ENCODE results near the gene RSU1.

RSU1 gene

GRCh38 chr10:16612981-16613355 is 204.3 kb downstream of the RSU1 start:
- WGBS (ENCODE audit: insufficient coverage, insufficient read length): no CpG with 5 or more reads among the region's 2 CpGs
- Histone ChIP-seq H3K36me3 (ENCODE audit: control insufficient read depth, insufficient read depth, low read length) (no peaks in the 10 kb centered on the region), H3K4me1 (ENCODE audit: control insufficient read depth, insufficient read depth, low read length) (no peaks in the 10 kb centered on the region), H3K27me3 (ENCODE audit: control insufficient read depth, insufficient read depth, low read length) (no peaks in the 10 kb centered on the region), H3K4me3 (ENCODE audit: low read length) (no peak overlapping the region), H3K27ac (ENCODE audit: low read length) (no peak overlapping the region), H3K9me3 (ENCODE audit: control insufficient read depth, insufficient read depth, low read length) (no peaks in the 10 kb centered on the region)
- DNase-seq (ENCODE audit: low read depth, low spot score): no peak

GRCh38 chr10:16612115-16612980 is 204.9 kb downstream of the RSU1 start:
- peak; percentile 45 for DNase-seq (ENCODE audit: low read depth, low spot score)
- no peaks in the 10 kb centered on the region for H3K27me3 ChIP-seq (ENCODE audit: control insufficient read depth, insufficient read depth, low read length)

GRCh38 chr10:16611037-16611436 is 206.2 kb downstream of the RSU1 start:
- no CpG with 5 or more reads among the region's 7 CpGs for WGBS (ENCODE audit: insufficient coverage, insufficient read length)
- H3K9me3 ChIP-seq (ENCODE audit: control insufficient read depth, insufficient read depth, low read length): no peaks in the 10 kb centered on the region
- no peaks in the 10 kb centered on the region for H3K36me3 ChIP-seq (ENCODE audit: control insufficient read depth, insufficient read depth, low read length)

More at GRCh38 chr10:16612115-16612980, 204.9 kb downstream of the RSU1 start:
- Histone ChIP-seq H3K4me3 (ENCODE audit: low read length) (no peak overlapping the region), H3K27ac (ENCODE audit: low read length) (no peak overlapping the region), H3K36me3 (ENCODE audit: control insufficient read depth, insufficient read depth, low read length) (no peaks in the 10 kb centered on the region), H3K4me1 (ENCODE audit: control insufficient read depth, insufficient read depth, low read length) (no peaks in the 10 kb centered on the region), H3K9me3 (ENCODE audit: control insufficient read depth, insufficient read depth, low read length) (no peaks in the 10 kb centered on the region)
- WGBS (ENCODE audit: insufficient coverage, insufficient read length): no CpG with 5 or more reads among the region's 7 CpGs

DNA sequence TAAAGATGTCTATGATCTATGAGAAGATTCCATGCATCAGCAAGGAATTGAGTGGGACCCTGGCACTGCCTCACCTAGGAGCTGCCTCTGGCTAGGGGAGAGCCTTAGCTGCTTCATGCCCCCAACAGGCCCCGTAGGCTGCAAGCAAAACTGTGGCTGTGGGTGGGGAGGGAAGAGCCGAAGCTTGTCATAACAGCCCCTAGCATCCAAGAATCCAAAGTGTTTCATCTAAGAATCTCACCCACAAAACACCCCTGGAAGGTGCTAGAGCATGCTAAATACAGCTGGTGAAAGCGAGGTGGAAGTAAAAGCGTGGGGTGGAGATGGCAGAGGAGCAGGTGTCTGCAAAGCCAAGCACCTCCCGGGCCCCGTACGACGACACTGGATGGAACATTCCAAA is 208.0 kb downstream of the RSU1 start:
- no peak overlapping the region for H3K4me3 ChIP-seq (ENCODE audit: low read length)
- no peak for DNase-seq (ENCODE audit: low read depth, low spot score)
- no peaks in the 10 kb centered on the region for H3K36me3 ChIP-seq (ENCODE audit: control insufficient read depth, insufficient read depth, low read length)
- WGBS (ENCODE audit: insufficient coverage, insufficient read length): no CpG with 5 or more reads among the region's 8 CpGs
- no peak overlapping the region for H3K27ac ChIP-seq (ENCODE audit: low read length)
- H3K4me1 ChIP-seq (ENCODE audit: control insufficient read depth, insufficient read depth, low read length): no peaks in the 10 kb centered on the region
- no peaks in the 10 kb centered on the region for H3K9me3 ChIP-seq (ENCODE audit: control insufficient read depth, insufficient read depth, low read length)
- no peaks in the 10 kb centered on the region for H3K27me3 ChIP-seq (ENCODE audit: control insufficient read depth, insufficient read depth, low read length)

More at GRCh38 chr10:16611037-16611436, 206.2 kb downstream of the RSU1 start:
- DNase-seq (ENCODE audit: low read depth, low spot score): no peak
- H3K4me1 ChIP-seq (ENCODE audit: control insufficient read depth, insufficient read depth, low read length): no peaks in the 10 kb centered on the region
- no peak overlapping the region for H3K27ac ChIP-seq (ENCODE audit: low read length)
- no peak overlapping the region for H3K4me3 ChIP-seq (ENCODE audit: low read length)
- H3K27me3 ChIP-seq (ENCODE audit: control insufficient read depth, insufficient read depth, low read length): no peaks in the 10 kb centered on the region

GRCh38 chr10:16606923-16607322 is 210.3 kb downstream of the RSU1 start:
- no peak for DNase-seq (ENCODE audit: low read depth, low spot score)
- H3K27me3 ChIP-seq (ENCODE audit: control insufficient read depth, insufficient read depth, low read length): no peaks in the 10 kb centered on the region
- no peaks in the 10 kb centered on the region for H3K9me3 ChIP-seq (ENCODE audit: control insufficient read depth, insufficient read depth, low read length)
- H3K4me1 ChIP-seq (ENCODE audit: control insufficient read depth, insufficient read depth, low read length): no peaks in the 10 kb centered on the region
- no peaks in the 10 kb centered on the region for H3K36me3 ChIP-seq (ENCODE audit: control insufficient read depth, insufficient read depth, low read length)
- H3K27ac ChIP-seq (ENCODE audit: low read length): no peak overlapping the region
- no peak overlapping the region for H3K4me3 ChIP-seq (ENCODE audit: low read length)
- WGBS (ENCODE audit: insufficient coverage, insufficient read length): no CpG with 5 or more reads among the region's 8 CpGs

DNA sequence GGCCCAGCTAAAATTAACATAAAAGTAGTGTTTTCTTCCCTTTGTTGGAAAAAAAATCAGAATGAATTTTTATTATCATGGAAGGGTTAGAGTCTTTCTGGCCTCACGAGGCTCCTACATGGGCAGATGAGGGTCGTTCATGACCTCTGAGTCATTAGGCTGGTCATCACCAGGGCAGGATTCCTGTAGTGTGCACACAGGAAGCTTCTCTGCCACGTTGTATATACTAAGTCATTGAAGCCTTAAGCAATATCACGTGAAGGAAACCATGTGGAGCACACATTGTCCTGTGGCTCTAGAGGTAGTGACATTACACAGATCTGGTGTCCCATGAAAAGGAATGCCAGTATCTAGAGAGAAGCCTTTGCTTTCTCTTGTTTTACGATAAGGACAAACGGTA is 210.8 kb downstream of the RSU1 start:
- H3K27ac ChIP-seq (ENCODE audit: low read length): no peak overlapping the region
- H3K4me1 ChIP-seq (ENCODE audit: control insufficient read depth, insufficient read depth, low read length): no peaks in the 10 kb centered on the region
- H3K9me3 ChIP-seq (ENCODE audit: control insufficient read depth, insufficient read depth, low read length): no peaks in the 10 kb centered on the region
- no peak for DNase-seq (ENCODE audit: low read depth, low spot score)
- H3K36me3 ChIP-seq (ENCODE audit: control insufficient read depth, insufficient read depth, low read length): no peaks in the 10 kb centered on the region
- no peaks in the 10 kb centered on the region for H3K27me3 ChIP-seq (ENCODE audit: control insufficient read depth, insufficient read depth, low read length)
- no CpG with 5 or more reads among the region's 6 CpGs for WGBS (ENCODE audit: insufficient coverage, insufficient read length)
- no peak overlapping the region for H3K4me3 ChIP-seq (ENCODE audit: low read length)

DNA sequence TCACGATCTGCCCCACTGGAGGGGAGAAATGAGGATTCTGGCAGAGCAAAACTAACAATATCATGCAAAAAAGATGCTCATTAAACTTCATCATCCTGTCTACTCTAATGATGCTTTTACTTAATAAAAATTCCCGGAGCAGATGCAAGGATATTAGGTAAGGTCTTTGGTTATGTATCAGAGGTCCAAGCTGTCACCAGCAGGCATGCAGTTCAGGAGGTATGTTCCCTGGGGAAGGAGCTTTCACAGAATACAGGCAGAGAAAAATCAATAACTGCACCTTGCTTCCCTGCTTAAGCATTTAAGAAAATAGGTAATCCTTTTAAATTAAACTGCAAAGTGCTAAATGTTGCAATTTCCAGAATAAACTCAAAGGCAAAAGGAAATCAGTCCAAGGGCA is 213.9 kb downstream of the RSU1 start:
- no peaks in the 10 kb centered on the region for H3K4me1 ChIP-seq (ENCODE audit: control insufficient read depth, insufficient read depth, low read length)
- no peaks in the 10 kb centered on the region for H3K9me3 ChIP-seq (ENCODE audit: control insufficient read depth, insufficient read depth, low read length)
- H3K27ac ChIP-seq (ENCODE audit: low read length): no peak overlapping the region
- DNase-seq (ENCODE audit: low read depth, low spot score): no peak
- WGBS (ENCODE audit: insufficient coverage, insufficient read length): no CpG with 5 or more reads among the region's 2 CpGs
- no peak overlapping the region for H3K4me3 ChIP-seq (ENCODE audit: low read length)
- no peaks in the 10 kb centered on the region for H3K36me3 ChIP-seq (ENCODE audit: control insufficient read depth, insufficient read depth, low read length)
- H3K27me3 ChIP-seq (ENCODE audit: control insufficient read depth, insufficient read depth, low read length): no peaks in the 10 kb centered on the region

- H3K27ac ChIP-seq (ENCODE audit: low read length): no peak overlapping the region
- H3K4me1 ChIP-seq (ENCODE audit: control insufficient read depth, insufficient read depth, low read length): no peaks in the 10 kb centered on the region
- no peaks in the 10 kb centered on the region for H3K36me3 ChIP-seq (ENCODE audit: control insufficient read depth, insufficient read depth, low read length)
- DNase-seq (ENCODE audit: low read depth, low spot score): no peak
- H3K4me3 ChIP-seq (ENCODE audit: low read length): no peak overlapping the region
- H3K9me3 ChIP-seq (ENCODE audit: control insufficient read depth, insufficient read depth, low read length): no peaks in the 10 kb centered on the region
- no CpG with 5 or more reads among the region's 8 CpGs for WGBS (ENCODE audit: insufficient coverage, insufficient read length)
- H3K27me3 ChIP-seq (ENCODE audit: control insufficient read depth, insufficient read depth, low read length): no peaks in the 10 kb centered on the region
Measured at GRCh38 chr10:16602104-16602775, 215.0 kb downstream of the RSU1 start.

DNA sequence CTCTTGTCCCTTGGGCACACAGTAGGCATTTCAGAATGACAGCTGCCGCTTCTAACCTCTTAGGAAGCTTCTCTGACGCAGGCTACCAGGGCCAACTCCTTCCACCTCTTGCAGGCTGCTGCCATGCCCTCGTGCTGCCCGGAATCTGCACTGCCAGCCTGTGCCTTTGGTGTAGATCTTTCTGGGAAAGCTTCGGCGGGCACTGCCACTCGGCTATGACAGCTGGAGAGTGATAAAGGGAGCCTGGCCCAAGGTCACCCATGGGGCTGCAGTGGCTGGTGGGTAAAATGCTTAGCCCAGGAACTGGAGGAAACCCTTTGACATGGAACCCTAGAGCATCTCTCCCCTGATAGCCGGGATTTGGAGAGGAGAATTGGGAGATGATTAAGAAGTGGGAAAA is 217.6 kb downstream of the RSU1 start:
- Histone ChIP-seq H3K4me1 (ENCODE audit: control insufficient read depth, insufficient read depth, low read length) (peaks cover 1% of the 10 kb centered on the region; the same call in 1 of the 2 replicates), H3K4me3 (ENCODE audit: low read length) (no peak overlapping the region), H3K27me3 (ENCODE audit: control insufficient read depth, insufficient read depth, low read length) (no peaks in the 10 kb centered on the region), H3K36me3 (ENCODE audit: control insufficient read depth, insufficient read depth, low read length) (no peaks in the 10 kb centered on the region), H3K27ac (ENCODE audit: low read length) (no peak overlapping the region), H3K9me3 (ENCODE audit: control insufficient read depth, insufficient read depth, low read length) (no peaks in the 10 kb centered on the region)
- no peak for DNase-seq (ENCODE audit: low read depth, low spot score)
- no CpG with 5 or more reads among the region's 8 CpGs for WGBS (ENCODE audit: insufficient coverage, insufficient read length)

- Histone ChIP-seq H3K36me3 (ENCODE audit: control insufficient read depth, insufficient read depth, low read length) (no peaks in the 10 kb centered on the region), H3K4me1 (ENCODE audit: control insufficient read depth, insufficient read depth, low read length) (peaks cover 4% of the 10 kb centered on the region; the same call in 1 of the 2 replicates), H3K4me3 (ENCODE audit: low read length) (no peak overlapping the region), H3K9me3 (ENCODE audit: control insufficient read depth, insufficient read depth, low read length) (no peaks in the 10 kb centered on the region), H3K27me3 (ENCODE audit: control insufficient read depth, insufficient read depth, low read length) (no peaks in the 10 kb centered on the region), H3K27ac (ENCODE audit: low read length) (no peak overlapping the region)
- no peak for DNase-seq (ENCODE audit: low read depth, low spot score)
- WGBS (ENCODE audit: insufficient coverage, insufficient read length): no CpG with 5 or more reads among the region's 11 CpGs
Measured at GRCh38 chr10:16597656-16598055, 219.6 kb downstream of the RSU1 start.

Measured in iPS DF 6.9 (cell line).